Measurements from ENCODE around the gene ERLIN1.

Gene ERLIN1

DNA sequence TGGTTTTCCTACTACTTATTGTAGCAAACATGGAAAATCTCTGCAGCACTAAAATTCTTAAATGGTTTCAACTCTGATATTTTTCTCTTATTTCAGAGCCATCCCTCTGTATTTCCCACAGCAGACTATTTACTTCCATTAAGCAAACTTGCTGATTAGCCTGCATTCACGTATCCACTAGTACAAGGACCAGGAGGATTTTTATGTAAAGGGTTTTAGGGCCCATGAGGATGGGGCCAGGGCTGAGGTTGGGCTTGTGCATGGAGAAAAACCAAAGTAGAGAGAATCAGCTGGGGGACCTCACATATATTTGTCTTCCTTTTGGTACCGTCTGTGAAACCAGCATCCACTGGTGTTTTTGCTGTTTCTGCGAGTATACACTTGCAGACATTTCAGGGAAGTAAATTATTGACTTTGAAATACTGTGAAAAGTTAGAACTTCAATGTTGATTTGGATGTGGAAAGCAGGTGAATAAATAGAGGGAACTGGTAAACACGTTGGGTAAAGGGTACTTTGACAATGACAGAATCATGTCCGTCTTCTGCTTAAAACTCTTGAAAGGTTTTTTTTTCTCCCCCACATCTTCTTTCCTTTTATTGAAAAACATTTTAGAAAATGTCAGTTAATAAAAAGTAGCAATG lies 44.3 kb downstream of the ERLIN1 start:
- POLR2A ChIA-PET = no interaction called here
- no peak for DNase-seq (ENCODE audit: extremely low spot score)
- TF ChIP-seq, protein P1, sequence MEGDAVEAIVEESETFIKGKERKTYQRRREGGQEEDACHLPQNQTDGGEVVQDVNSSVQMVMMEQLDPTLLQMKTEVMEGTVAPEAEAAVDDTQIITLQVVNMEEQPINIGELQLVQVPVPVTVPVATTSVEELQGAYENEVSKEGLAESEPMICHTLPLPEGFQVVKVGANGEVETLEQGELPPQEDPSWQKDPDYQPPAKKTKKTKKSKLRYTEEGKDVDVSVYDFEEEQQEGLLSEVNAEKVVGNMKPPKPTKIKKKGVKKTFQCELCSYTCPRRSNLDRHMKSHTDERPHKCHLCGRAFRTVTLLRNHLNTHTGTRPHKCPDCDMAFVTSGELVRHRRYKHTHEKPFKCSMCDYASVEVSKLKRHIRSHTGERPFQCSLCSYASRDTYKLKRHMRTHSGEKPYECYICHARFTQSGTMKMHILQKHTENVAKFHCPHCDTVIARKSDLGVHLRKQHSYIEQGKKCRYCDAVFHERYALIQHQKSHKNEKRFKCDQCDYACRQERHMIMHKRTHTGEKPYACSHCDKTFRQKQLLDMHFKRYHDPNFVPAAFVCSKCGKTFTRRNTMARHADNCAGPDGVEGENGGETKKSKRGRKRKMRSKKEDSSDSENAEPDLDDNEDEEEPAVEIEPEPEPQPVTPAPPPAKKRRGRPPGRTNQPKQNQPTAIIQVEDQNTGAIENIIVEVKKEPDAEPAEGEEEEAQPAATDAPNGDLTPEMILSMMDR (IDR thresholded peaks at IDR 0.05; ENCODE audit: control extremely low read depth, extremely low read depth, low read depth, missing control alignments) = no peak
- CTCF ChIA-PET = no interaction called here

DNA sequence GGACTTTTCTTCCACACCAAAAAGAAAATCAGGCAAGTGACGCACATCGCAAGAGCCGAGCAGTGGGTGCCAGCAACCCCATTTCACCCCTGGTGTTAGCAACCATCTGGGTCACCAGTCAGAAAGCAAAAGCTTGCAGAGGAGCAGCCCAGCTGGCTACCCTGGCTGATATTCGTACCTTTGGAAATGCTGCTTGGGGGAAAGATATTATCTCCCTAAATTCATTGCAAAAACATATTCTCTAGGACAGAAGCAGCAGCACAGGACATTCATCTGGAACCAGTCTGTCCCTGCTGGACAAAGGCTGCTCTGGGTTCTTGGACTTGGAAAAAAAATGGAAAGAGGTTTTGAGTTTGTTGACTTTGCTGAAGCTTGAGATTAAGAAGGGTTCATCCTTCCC lies 45.8 kb downstream of the ERLIN1 start:
- DNase-seq (ENCODE audit: extremely low spot score) = no peak
- CTCF ChIA-PET = no interaction called here

GRCh38 chr10:100138921-100139496 lies 46.8 kb downstream of the ERLIN1 start:
- ChIA-PET CTCF (interaction anchor here (1.0 kb wide), 1 partner anchor 11 kb away, joined by 3 read pairs; no protein-coding TSS in a partner anchor), POLR2A (no interaction called here)
- no peak for DNase-seq (ENCODE audit: extremely low spot score)
- TF ChIP-seq, protein P1 (IDR thresholded peaks at IDR 0.05; ENCODE audit: control extremely low read depth, extremely low read depth, low read depth, missing control alignments) = no peak

More for the DNA sequence above, 45.8 kb downstream of the ERLIN1 start:
- POLR2A ChIA-PET = no interaction called here
- TF ChIP-seq, protein P1 (IDR thresholded peaks at IDR 0.05; ENCODE audit: control extremely low read depth, extremely low read depth, low read depth, missing control alignments) = no peak

GRCh38 chr10:100135486-100135885 lies 50.3 kb downstream of the ERLIN1 start:
- no peak for DNase-seq (ENCODE audit: extremely low spot score)
- TF ChIP-seq, protein P1 (IDR thresholded peaks at IDR 0.05; ENCODE audit: control extremely low read depth, extremely low read depth, low read depth, missing control alignments) = no peak
- ChIA-PET POLR2A (no interaction called here), CTCF (interaction anchor here (1.0 to 1.8 kb wide), 2 partner anchors 13 to 75 kb away, joined by 3 to 4 read pairs; no protein-coding TSS in a partner anchor)

GRCh38 chr10:100133801-100134200 lies 52.0 kb downstream of the ERLIN1 start:
- ChIA-PET CTCF (interaction anchor here (0.7 to 1.9 kb wide), 3 partner anchors 14 to 385 kb away, joined by 3 to 7 read pairs (median 4); no protein-coding TSS in a partner anchor), POLR2A (no interaction called here)
- TF ChIP-seq, protein P1 (IDR thresholded peaks at IDR 0.05; ENCODE audit: control extremely low read depth, extremely low read depth, low read depth, missing control alignments) = no peak
- no peak for DNase-seq (ENCODE audit: extremely low spot score)

GRCh38 chr10:100132427-100132826 lies 53.4 kb downstream of the ERLIN1 start:
- ChIA-PET CTCF (interaction anchor here (1.0 to 1.9 kb wide), 3 partner anchors 12 to 87 kb away, joined by 3 to 7 read pairs (median 3); no protein-coding TSS in a partner anchor), POLR2A (no interaction called here)
- TF ChIP-seq, protein P1 (IDR thresholded peaks at IDR 0.05; ENCODE audit: control extremely low read depth, extremely low read depth, low read depth, missing control alignments) = no peak
- no peak for DNase-seq (ENCODE audit: extremely low spot score)

All from GM10248 (cell line).